A673 (cell line): ENCODE measurements around the gene LEFTY2. TPM values are rescaled to one million over a fixed set of nuclear protein-coding genes. Genes with fewer than 3 reads are reported as not detected.

Experiments
- BruUV-seq: library from RNA; stranded (reverse); fragments of 400-500 nt; replicated peaks from 2 replicates; lab custom pipeline; 2021; lab: Mats Ljungman, UMichigan
- CTCF ChIA-PET: fragments of 300-600 bp; sonication (Branson Sonifier 250); formaldehyde crosslinking; loops from one replicate; lab custom pipeline; 2022; ENCODE audit warnings: antibody characterized with exemption; lab: Charles Lee
- POLR2A ChIA-PET: fragments of 300-600 bp; sonication (Branson Sonifier 250); formaldehyde crosslinking; loops from one replicate; lab custom pipeline; 2022; ENCODE audit warnings: antibody characterized with exemption; ENCODE audit not compliant: low non-redundant PET; lab: Charles Lee
- DNase-seq: peaks from one replicate; pipeline ENCODE4 v3.0.0-alpha.2; 2015; ENCODE audit warnings: low spot score
- H3K27ac ChIP-seq: fragments of 200-600 bp; sonication (generic); 2 replicates; pipeline ENCODE4 v1.5.1; 2016; ENCODE audit warnings: mixed run types, low read depth, mild to moderate bottlenecking, mixed read lengths, antibody characterized with exemption, low read length; ENCODE audit not compliant: poor library complexity, severe bottlenecking
- H3K27me3 ChIP-seq: fragments of 200-600 bp; sonication (generic); replicated peaks from 2 replicates; pipeline ENCODE4 v1.6.1; 2017; ENCODE audit warnings: mixed run types, low read depth, mild to moderate bottlenecking, mixed read lengths, antibody characterized with exemption, low read length; ENCODE audit not compliant: insufficient read depth, poor library complexity
- H3K36me3 ChIP-seq: fragments of 200-600 bp; sonication (generic); 2 replicates; pipeline ENCODE4 v1.6.1; 2016; ENCODE audit warnings: mixed run types, mild to moderate bottlenecking, mixed read lengths, antibody characterized with exemption, low read length; ENCODE audit not compliant: insufficient read depth, poor library complexity, severe bottlenecking
- H3K4me1 ChIP-seq: fragments of 200-600 bp; sonication (generic); 2 replicates; pipeline ENCODE4 v1.6.1; 2017; ENCODE audit warnings: mixed run types, mild to moderate bottlenecking, mixed read lengths, antibody characterized with exemption, low read length; ENCODE audit not compliant: insufficient read depth, poor library complexity, severe bottlenecking
- H3K4me3 ChIP-seq: fragments of 200-600 bp; sonication (generic); 2 replicates; pipeline ENCODE4 v1.5.1; 2016; ENCODE audit warnings: low read depth, mixed run types, mild to moderate bottlenecking, mixed read lengths, low read length; ENCODE audit not compliant: poor library complexity, severe bottlenecking
- H3K9me3 ChIP-seq: fragments of 200-600 bp; sonication (generic); 2 replicates; pipeline ENCODE4 v1.6.1; 2016; ENCODE audit warnings: mixed run types, low read depth, mild to moderate bottlenecking, mixed read lengths, antibody characterized with exemption, low read length; ENCODE audit not compliant: poor library complexity, severe bottlenecking
- EZH2 ChIP-seq: fragments of 200-600 bp; sonication (generic); IDR thresholded peaks from 2 replicates; pipeline ENCODE4 v1.6.1; 2017; ENCODE audit warnings: borderline replicate concordance, low read depth, mild to moderate bottlenecking, mixed read lengths, antibody characterized with exemption, low read length; ENCODE audit not compliant: poor library complexity, severe bottlenecking
- intact Hi-C: fragments of 100-400 bp; cut with micrococcal nuclease; formaldehyde crosslinking; loops from one replicate; pipeline ENCODE4 v1.10.0; 2022; ENCODE audit not compliant: unreplicated experiment
- total RNA-seq: library from RNA; stranded (reverse); gene quantifications from 2 replicates; pipeline ENCODE4 v1.2.3, GENCODE V29; 2021
- TF ChIP-seq, protein P1 (sequence below): fragments of 300-800, 200-600 bp; sonication (generic); conservative IDR thresholded peaks from 2 replicates; pipeline ENCODE4 v1.5.1; 2017; ENCODE audit warnings: low read depth, mild to moderate bottlenecking, antibody characterized with exemption, low read length, moderate library complexity, mixed read lengths

LEFTY2 gene
- total RNA-seq, 1 experiment from 2014 or later: not detected

DNA sequence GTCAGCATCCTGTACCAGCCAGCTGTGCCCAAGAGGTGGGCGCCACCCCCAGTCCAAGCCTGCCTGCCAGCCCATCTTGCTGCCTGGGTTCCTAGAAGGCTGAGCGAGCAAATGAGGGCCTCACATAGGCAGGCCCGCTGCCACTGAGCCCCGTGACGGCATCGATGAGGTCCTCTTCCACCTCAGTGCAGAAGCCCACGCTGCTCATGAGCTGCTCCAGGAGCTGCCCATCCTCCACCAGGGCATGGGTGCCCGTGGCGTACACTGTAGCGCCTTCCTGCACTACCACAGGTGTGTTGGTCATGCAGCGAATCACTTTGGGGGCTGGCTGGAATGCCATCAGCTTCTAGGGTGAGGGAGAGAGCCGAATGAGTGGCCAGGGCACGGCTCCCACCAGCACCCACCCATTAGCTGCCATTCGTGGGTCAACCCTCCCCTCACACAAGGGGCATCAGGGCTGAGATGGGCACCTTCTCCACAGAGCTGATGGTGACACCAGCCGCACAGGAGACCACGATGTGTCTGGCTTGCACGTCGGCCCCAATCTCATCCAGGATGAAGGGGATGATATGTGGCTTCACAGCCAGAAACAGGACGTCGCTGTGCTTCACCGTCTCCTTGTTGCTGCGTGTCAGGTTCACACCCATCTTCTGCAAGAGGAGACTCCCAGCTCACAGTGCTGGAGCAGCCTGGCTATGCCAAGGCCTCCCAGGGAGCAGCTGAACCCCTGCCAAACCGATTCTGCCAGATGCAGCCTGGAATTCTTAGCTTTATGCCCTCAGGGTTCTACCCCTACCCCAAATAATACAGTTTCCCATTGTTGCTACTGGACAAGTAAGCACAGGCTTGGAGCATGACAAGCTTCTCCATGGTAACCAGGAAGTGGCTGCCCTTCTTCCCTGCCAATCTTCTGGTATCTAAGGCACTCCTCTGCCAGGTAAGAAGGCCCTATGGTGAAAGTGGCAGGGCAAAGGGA, 19.0 kb downstream of the LEFTY2 start:
- intact Hi-C loops: no loop called here
- Histone ChIP-seq H3K4me3 (no peak overlapping the region), H3K27ac (no peak overlapping the region), H3K36me3 (peaks cover 30% of the 10 kb centered on the region), H3K27me3 (no peaks in the 10 kb centered on the region), H3K9me3 (no peaks in the 10 kb centered on the region), H3K4me1 (peaks cover 38% of the 10 kb centered on the region)
- TF ChIP-seq EZH2: no peak
- TF ChIP-seq, protein P1, sequence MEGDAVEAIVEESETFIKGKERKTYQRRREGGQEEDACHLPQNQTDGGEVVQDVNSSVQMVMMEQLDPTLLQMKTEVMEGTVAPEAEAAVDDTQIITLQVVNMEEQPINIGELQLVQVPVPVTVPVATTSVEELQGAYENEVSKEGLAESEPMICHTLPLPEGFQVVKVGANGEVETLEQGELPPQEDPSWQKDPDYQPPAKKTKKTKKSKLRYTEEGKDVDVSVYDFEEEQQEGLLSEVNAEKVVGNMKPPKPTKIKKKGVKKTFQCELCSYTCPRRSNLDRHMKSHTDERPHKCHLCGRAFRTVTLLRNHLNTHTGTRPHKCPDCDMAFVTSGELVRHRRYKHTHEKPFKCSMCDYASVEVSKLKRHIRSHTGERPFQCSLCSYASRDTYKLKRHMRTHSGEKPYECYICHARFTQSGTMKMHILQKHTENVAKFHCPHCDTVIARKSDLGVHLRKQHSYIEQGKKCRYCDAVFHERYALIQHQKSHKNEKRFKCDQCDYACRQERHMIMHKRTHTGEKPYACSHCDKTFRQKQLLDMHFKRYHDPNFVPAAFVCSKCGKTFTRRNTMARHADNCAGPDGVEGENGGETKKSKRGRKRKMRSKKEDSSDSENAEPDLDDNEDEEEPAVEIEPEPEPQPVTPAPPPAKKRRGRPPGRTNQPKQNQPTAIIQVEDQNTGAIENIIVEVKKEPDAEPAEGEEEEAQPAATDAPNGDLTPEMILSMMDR: no peak
- peak; percentile 37 for DNase-seq
- POLR2A ChIA-PET: no interaction called here
- BruUV-seq: no TSS peak
- CTCF ChIA-PET: no interaction called here

DNA sequence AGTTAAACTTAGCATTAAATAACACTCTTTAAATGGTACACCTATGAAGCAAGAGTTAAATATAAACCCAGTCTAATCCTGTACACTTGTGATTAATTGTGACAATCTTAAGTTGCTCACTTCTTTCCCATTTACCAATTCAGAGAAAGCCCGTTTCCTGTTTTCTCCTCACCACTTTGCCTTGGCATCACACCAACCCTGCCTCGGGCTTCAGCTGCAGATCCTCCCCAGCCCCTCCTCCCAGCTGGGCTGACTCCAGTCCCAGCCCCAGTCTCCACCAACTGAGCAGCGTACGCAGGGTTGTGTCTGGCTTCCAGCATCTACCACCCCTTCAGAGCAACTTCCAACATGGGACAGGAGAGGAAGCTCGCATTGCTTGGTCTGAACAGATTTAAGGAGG, 21.1 kb downstream of the LEFTY2 start:
- no TSS peak for BruUV-seq
- Histone ChIP-seq H3K27me3 (no peaks in the 10 kb centered on the region), H3K4me1 (peaks cover 39% of the 10 kb centered on the region), H3K27ac (peak overlapping the region; percentile 37), H3K36me3 (peaks cover 34% of the 10 kb centered on the region), H3K9me3 (no peaks in the 10 kb centered on the region), H3K4me3 (no peak overlapping the region)
- no peak for TF ChIP-seq EZH2
- ChIA-PET CTCF (interaction anchor here (0.6 to 0.8 kb wide), 2 partner anchors 8 to 476 kb away, joined by 3 to 6 read pairs; no protein-coding TSS in a partner anchor), POLR2A (no interaction called here)
- intact Hi-C loops: no loop called here
- peak; percentile 97 for DNase-seq

DNA sequence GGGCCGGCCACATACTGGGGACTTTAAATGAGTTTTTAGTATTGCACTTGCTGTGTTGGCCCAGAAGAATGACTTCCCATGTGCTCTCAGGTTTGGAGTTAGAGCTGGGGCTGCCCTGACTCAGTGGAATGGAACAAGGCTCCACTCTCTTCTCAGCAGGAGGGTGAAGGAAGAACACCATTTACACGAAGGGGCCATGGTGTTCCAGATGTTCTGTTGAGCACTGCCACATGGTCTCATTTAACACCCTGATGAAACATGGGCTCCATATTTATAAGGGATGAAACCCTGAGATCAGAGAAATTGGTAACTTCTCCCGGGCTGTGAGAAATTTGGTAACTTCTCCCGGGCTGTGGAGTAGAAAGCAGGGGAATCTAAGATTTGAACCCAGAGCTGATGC, 22.7 kb downstream of the LEFTY2 start:
- Histone ChIP-seq H3K4me1 (peaks cover 39% of the 10 kb centered on the region), H3K9me3 (no peaks in the 10 kb centered on the region), H3K36me3 (peaks cover 34% of the 10 kb centered on the region), H3K27ac (no peak overlapping the region), H3K27me3 (no peaks in the 10 kb centered on the region), H3K4me3 (no peak overlapping the region)
- BruUV-seq: no TSS peak
- TF ChIP-seq, protein P1: no peak
- no peak for TF ChIP-seq EZH2
- ChIA-PET POLR2A (no interaction called here), CTCF (no interaction called here)
- intact Hi-C loops: no loop called here
- no peak for DNase-seq
